AG20443 (cell line): Measurements from ENCODE around the gene NYNRIN.
A peak's percentile ranks its signal among the peaks of the same experiment; 100 is the strongest.

Experiments used
- DNase-seq: peaks from one replicate; pipeline ENCODE4 v3.0.0; 2012; ENCODE audit warnings: low spot score, mixed read lengths

The NYNRIN gene

DNA sequence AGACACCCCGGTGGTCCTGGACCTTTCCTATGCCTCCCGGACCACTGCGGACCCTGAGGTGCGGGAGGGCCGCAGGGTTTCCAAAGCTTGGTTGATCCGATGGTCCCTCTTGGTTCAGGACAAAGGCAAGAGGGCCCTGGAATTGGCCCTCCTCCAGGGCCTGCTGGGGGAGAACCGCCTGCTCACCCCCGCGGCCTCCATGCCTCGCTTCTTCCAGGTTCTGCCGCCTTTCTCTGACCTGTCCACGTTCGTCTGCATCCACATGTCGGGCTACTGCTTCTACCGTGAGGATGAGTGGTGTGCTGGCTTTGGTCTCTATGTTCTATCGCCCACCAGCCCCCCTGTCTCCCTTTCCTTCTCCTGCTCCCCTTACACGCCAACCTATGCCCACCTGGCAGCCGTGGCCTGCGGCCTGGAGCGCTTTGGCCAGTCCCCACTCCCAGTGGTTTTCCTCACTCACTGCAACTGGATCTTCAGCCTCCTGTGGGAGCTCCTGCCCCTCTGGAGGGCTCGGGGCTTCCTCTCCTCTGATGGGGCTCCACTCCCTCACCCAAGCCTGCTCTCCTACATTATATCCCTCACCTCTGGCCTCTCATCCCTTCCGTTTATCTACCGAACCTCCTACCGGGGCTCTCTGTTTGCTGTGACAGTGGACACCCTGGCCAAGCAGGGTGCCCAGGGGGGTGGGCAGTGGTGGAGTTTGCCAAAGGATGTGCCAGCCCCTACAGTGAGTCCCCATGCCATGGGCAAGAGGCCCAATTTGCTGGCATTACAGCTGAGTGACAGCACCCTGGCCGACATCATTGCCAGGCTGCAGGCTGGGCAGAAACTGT is 16.8 kb downstream of the NYNRIN start:
- DNase-seq: no peak

DNA sequence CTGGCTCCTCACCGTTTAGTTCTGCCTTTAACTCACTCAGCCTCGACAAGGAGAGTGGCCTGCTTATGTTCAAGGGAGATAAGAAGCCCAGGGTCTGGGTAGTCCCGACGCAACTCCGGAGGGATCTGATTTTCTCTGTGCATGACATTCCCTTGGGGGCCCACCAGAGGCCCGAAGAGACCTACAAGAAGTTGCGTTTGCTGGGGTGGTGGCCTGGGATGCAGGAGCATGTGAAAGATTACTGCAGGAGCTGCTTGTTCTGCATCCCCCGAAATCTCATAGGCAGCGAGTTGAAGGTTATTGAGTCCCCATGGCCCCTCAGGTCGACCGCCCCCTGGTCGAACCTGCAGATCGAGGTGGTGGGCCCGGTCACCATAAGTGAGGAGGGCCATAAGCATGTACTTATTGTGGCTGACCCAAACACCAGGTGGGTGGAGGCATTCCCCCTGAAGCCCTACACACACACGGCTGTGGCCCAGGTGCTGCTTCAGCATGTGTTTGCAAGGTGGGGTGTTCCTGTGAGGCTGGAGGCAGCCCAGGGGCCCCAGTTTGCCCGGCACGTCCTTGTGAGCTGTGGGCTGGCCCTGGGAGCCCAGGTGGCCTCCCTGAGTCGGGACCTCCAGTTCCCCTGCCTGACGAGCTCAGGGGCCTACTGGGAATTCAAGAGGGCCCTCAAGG is 17.6 kb downstream of the NYNRIN start:
- DNase-seq: no peak

DNA sequence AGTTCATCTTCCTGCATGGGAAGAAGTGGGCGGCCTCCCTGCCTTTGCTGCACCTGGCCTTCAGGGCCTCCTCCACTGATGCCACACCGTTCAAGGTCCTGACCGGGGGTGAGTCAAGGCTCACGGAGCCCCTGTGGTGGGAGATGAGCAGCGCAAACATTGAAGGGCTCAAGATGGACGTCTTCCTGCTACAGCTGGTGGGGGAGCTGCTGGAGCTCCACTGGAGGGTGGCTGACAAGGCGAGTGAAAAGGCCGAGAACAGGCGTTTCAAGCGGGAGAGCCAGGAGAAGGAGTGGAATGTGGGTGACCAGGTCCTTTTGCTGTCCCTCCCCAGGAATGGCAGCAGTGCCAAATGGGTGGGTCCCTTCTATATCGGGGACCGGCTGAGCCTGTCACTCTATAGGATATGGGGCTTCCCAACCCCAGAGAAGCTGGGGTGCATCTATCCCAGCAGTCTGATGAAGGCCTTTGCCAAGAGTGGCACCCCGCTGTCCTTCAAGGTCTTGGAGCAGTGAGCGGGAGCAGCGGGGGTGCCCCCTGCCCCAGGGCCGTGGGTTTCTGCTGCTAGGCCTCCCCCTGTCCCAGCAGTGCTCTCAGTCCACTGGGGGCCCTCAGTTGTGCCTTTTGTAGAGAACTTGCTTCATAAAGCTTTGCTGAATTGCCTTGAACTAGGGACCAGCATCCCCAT is 18.3 kb downstream of the NYNRIN start:
- no peak for DNase-seq

DNA sequence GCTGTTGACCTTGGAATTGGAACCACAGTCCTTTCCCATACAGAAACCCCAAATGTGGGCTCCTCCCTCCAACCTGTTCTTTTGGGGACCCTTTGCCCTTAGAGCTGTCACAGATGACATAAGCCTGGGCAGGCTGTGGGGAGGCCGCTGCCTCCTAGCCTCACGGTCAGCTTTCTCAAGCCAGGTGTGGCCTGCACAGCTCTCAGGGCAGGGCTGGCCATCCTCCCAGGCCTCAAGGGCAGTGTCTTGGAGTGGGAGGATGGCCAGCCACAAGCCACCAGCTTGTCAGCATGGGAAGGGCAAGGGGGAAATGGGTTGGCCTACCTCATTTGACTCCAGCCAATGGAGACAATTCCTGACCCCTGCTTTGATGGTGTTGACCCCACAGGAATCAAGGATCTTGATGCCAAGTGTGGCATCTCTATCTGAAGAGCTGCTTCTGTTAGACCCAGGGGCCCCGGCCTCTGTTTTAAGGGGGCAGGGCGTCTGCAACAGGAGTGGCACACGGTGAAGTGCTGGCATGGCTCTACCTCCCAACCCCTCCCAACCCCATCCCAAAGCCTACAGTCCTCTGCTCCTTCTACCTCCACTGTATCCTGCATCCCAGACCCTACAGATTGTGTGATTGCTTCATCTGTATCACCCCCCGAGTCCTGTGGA is 19.2 kb downstream of the NYNRIN start:
- no peak for DNase-seq

DNA sequence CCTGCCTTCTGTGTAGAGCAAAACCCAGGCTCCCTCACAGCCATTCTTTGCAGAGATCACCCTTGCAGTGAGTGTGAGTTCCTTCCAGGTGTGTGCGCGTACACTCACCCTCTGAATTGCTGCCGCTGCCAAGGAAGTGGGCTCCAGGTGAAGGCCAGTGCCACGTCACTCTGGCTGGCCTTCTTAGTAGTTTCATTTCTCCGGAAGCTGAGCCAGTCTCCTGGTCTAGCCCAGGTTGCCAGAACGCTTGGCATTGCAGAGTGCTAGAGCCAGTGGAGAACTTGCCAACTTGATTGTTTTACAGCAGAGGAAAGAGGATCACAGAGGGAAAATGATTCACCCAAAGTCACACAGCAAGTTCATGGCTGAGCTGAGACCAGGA is 19.7 kb downstream of the NYNRIN start:
- no peak for DNase-seq

DNA sequence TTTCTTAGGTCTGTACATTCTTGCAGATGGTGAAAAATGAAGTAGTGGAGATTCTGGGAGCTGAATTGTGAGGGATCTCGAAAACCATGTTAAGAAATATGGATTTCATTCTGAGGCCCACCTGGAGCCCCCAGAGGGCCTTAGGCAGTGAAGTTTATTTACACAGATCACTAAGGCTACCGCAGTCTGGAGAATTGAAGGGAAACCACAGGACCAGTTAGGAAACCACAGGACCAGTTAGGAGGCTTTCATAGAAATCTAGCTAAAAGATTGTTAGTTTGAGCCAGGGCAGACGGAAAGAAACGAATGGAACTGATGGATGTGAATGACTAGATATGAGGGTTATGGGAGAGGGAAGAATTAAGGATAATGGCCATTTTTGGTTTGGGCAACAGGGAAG is 23.5 kb downstream of the NYNRIN start:
- DNase-seq: no peak

DNA sequence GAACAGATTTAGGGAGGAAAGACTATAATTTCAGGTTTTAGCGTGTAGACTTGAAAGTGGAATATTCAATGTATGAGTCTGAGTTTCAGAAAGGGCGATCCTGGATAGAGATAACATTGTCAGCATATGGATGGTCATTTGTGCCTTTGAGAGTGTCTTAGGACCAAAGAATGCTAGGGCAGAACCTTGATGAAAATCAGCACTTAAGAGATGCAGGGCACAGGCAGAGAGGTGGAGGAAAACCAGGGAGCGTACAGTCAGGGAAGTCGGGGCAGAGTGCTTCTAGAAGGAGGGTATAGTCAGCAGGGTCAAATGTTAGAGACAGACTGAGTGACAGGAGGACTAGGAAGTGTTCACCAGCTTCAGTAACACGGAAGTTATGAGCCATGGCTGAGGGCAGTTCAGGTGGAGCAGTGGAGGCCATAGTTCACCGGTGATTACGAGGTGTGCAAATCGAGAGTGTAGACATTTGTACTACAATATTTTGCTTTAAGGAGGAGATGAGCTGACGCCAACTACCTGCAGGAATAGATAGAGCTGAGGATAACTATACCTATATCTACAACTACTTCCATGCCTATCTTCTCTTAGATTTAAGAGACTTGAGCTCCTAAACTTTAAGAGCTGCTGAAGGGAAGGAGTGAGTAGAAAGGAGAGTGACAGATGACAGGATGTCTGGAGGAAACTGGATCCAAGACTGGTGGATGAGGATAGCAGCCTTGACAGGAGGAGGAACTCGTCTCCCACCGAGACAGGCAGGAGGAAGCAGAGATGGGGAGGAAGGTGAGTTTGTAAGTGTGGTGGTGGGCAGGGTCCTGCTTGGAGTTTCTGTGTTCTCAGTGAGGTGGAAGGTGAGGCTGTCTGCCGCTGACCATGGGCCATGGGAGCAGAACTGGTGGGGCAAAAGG is 24.1 kb downstream of the NYNRIN start:
- DNase-seq: no peak

DNA sequence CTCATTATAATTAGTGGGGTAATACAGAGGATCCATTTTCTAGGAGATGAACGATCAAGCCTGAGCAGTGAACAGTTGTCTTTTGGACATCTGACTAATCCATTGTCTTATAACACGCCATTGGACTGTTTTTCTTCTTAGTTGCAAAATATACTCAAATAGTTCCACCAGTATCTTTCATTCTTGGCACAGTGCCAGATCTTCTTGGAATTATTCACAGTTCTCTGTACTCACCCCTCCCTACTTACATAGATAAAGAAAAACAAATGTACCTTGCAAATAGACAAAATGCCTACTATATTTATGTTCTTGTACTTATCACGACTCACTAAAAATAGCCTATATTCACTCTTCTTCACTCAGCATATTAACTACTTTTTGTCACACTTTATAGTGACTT is 26.9 kb downstream of the NYNRIN start:
- DNase-seq: peak; percentile 64

- DNase-seq: no peak
These were observed 27.5 kb downstream of the NYNRIN start for GRCh38 chr14:24426150-24426911.

DNA sequence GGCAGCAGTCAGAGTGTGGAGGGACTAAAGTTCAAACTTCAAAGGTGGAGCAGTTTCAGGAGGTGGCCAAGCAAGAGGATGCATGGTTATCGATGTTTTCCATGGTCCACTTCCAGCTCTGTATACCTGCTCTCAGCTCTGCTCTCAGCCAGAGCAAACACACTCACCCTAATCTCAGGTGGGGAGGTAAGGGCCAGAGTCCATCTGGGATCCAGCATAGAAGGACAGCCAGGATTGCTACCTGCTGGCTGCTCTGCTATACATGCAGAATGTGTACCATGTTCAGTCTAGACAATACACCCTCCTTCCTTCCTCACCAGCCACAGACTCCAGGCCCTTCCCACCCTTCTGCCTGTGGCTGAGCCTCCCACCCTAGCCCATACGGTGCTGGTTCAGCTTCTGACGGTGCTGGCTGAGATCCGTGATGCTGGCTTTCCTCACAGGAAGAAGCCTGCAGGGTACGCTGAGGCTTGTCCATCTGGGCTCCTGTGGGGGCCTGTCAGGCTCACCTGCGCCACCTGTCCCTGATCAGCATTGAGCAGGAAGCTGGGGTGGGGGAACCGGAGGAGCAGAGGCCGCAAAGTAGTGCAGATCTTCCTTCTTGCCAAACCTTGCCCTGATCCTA is 28.2 kb downstream of the NYNRIN start:
- DNase-seq: no peak

- DNase-seq: no peak
These were observed 29.0 kb downstream of the NYNRIN start for GRCh38 chr14:24427537-24428508.

DNA sequence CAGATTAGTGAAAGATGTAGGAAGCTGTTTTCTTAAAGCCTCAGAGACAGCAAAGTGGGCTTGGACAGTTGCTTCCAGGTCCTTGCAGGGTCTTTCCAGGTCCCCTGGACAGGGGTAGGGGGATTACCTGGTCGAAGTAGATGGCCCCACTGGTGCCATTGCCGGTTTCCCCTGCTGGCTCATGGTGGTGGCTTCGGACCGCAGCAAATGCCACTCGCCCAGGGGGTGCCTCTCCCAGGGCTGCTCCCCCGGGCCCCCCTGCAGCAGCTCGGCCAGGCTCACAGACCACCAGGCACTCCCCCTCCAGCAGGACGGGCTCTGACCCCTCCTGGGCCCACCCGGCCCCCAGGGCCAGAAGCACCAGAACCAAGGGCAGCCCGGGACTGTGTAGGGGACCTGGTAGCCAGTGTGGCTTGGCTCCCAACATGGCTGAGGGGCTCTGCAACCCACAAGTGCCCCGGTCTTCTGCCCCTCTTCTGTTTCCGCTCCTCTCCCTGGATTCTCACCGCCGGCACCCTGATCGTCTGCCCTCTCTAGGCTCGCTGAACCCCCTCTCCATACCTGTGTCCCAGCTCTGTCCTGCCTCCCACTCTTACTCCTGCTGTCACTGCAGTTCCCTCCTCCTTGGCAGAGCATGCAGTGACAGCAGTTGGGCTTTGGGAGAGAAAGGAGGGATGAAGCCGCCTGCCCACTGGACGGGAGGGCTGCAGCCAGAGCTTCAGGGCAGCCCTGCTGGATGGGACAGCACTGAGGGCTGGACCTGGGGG is 30.0 kb downstream of the NYNRIN start:
- DNase-seq: no peak

DNA sequence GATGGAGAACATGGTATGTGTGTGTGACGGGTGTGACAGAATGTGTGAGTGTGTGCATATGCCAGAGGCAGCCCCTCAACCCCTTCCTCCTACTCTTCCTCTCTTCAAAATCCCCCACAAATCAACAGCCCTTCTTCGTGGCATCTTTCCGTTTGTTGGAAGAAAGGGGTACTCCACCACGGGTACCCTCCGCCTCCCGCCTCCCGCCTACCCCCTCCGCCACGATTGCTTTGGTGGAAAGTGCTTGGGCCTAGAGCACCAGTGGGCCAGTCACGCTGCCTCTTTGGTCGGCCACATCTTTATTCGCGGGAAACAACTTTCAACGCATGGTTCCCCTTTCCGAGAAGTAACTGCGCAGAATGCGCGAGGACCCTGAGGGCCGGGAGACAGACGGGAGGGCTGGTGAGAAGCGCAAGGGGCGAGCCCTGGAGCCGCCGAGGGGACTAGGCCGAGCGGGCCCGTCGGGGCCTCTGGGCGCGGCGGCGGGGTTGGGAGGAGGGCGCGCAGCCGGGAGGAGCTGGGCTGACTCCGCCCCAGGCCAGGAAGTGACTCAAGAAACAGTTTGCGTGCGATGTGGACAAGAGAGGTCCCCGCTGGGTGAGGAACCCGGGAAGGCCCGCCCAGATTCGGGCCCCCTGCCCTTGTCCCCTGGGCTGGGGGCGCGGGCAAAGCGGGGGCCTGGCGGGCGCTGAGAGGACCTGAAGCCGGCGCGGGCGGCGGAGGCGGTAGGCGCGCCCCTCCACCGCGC is 30.8 kb downstream of the NYNRIN start, which contains the start of the genes CBLN3 and KHNYN:
TSS of gene CBLN3 (minus strand) at position 274 of the 748 bp plus-strand sequence. CDS start 614 bp downstream, outside the sequence.
TSS of gene KHNYN (plus strand) at position 560 of the 748 bp plus-strand sequence. CDS start 777 bp downstream, outside the sequence.
- DNase-seq: peak; percentile 97

DNA sequence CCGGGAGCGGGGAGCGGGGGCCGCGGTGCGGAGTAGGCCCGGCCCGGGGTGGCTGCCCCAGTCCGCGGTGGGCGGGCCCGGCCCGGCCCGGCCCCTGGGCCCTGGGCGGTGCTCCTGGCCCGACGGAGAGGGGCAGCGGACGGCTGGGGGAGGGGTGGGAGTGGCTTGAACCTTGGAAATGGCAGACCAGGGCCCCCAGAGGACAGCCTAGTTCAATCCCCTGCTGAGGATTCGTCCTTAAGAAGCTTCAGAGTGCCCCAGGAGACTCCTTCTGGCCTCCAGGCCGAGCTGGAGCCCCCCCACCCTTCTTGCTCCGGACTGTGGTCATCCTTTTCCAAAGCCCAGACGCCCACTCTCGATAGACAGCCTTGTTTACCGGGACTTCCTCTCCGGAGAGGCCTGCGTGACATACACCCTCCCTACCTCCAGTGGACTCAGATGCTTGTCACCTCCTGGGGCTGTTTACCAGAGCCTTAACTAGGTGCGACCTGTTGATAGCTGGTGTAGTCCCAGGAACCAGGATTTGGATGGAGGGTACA is 31.4 kb downstream of the NYNRIN start:
- peak; percentile 96 for DNase-seq

DNA sequence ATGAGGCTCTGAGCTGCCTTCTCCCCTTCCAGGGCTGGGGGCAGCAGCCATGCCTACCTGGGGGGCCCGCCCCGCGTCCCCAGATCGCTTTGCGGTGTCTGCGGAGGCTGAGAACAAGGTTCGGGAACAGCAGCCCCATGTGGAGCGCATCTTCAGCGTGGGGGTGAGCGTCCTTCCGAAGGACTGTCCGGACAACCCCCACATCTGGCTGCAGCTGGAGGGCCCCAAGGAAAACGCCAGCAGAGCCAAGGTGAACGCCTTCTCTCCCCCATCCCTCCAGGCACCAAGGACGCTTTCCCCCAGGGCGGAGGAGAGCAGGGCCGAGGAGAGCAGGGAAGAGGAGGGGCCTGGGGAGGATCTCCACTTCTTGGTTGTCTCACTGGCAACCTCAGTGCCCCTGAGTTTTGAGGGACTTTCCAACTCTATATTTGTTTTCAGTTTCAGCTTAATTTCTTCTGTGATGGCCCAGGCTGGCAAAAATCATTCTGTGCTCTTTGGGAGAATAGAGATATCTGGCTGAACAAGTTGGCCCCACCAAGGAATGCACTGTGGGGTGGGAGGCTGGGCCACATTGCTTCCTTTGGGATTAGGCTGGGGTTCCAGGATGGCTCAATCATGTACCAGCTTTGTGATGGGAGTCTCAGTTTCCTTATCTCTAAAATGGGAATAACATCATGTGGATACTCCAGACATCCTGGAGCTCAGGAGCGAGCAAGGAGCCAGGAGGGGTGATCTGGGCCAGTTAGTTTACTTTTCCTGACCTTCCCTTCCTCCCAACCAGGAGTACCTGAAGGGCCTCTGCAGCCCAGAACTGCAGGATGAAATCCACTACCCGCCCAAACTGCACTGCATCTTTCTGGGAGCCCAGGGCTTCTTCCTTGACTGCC is 32.1 kb downstream of the NYNRIN start:
- DNase-seq: peak; percentile 43
